ENCODE results near the gene HIBCH. TPM values are rescaled to one million over a fixed set of nuclear protein-coding genes. Genes with fewer than 3 reads are reported as not detected.

The HIBCH gene
- total RNA-seq, 1 experiment from 2014 or later, result 24.7 TPM

DNA sequence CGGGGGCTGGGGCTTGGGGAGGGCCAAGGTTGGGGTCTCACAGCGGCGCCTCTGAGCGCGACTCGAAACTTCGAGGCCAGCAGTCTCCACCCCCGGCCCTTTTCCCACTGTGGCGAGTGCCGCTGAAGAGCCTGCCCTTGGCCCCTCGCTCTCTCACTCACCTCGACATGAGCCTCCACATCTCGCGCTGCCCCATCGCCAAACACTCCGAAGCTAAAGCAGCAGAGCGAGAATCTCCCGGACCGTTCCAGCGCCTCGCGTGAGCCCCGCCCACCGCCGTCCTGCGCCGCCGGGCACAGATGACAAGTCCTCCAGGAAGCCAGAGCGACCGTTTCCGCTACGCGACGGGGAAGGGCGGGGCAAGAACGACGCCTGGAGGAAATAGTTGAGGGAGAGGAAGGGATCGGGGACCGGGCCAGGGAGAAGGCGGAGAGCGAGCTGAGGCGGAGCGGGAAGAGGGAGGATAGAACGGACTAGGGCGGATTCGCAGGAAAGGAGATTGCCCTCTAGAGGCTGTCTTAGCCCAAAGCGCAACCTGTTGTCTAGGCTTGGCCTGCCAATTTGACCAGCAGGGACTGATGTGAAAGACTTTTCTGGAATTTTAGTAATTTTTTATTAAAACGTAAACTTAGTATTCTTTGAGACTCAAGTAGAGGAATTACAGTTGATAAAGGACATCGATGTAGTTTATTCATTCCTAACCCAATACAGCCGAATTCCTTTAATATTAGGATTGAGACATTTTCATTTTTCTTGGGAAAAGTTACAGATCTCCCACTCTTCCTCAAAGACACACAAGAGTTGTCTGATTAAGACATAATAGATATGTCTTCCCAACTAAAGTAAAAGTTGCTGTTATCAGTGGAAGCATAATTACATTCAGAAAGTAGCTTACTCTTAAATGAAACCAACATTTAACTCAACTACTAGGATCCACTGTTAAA is at the start of gene HIBCH (continued):
- TF ChIP-seq, protein P1, sequence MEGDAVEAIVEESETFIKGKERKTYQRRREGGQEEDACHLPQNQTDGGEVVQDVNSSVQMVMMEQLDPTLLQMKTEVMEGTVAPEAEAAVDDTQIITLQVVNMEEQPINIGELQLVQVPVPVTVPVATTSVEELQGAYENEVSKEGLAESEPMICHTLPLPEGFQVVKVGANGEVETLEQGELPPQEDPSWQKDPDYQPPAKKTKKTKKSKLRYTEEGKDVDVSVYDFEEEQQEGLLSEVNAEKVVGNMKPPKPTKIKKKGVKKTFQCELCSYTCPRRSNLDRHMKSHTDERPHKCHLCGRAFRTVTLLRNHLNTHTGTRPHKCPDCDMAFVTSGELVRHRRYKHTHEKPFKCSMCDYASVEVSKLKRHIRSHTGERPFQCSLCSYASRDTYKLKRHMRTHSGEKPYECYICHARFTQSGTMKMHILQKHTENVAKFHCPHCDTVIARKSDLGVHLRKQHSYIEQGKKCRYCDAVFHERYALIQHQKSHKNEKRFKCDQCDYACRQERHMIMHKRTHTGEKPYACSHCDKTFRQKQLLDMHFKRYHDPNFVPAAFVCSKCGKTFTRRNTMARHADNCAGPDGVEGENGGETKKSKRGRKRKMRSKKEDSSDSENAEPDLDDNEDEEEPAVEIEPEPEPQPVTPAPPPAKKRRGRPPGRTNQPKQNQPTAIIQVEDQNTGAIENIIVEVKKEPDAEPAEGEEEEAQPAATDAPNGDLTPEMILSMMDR (IDR thresholded peaks at IDR 0.05 in 2 of 3, conservative IDR thresholded peaks at IDR 0.05 in 1 of 3; ENCODE audit: borderline replicate concordance in 1 of 3, insufficient read depth in 1 of 3, low read depth in 2 of 3, low read length in 2 of 3), result peak; percentile 70 to 89 (median 76)
- TF ChIP-seq, protein P2, sequence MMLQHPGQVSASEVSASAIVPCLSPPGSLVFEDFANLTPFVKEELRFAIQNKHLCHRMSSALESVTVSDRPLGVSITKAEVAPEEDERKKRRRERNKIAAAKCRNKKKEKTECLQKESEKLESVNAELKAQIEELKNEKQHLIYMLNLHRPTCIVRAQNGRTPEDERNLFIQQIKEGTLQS (IDR thresholded peaks at IDR 0.05), result no peak
- TF ChIP-seq SIN3A (IDR thresholded peaks at IDR 0.05; ENCODE audit: low read depth) (peak; percentile 81; the same call in 1 of the 2 replicates), ZFX (IDR thresholded peaks at IDR 0.05) (peak; percentile 31; the same call in 1 of the 2 replicates), CEBPB (IDR thresholded peaks at IDR 0.05; ENCODE audit: low read depth) (no peak; the same call in 1 of the 2 replicates), CBX3 (IDR thresholded peaks at IDR 0.05; ENCODE audit: low read depth) (peak; percentile 98), ELF1 (IDR thresholded peaks at IDR 0.05; ENCODE audit: borderline replicate concordance, low read depth) (peak; percentile 80), SP1 (IDR thresholded peaks at IDR 0.05; ENCODE audit: low read depth) (peak; percentile 87), SRF (IDR thresholded peaks at IDR 0.05; ENCODE audit: low read depth) (peak; percentile 72; the same call in 1 of the 2 replicates), ZNF274 (IDR thresholded peaks at IDR 0.05; ENCODE audit: low read depth, low read length) (no peak)
- TF ChIP-seq, protein P3, sequence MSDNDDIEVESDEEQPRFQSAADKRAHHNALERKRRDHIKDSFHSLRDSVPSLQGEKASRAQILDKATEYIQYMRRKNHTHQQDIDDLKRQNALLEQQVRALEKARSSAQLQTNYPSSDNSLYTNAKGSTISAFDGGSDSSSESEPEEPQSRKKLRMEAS (IDR thresholded peaks at IDR 0.05), result peak; percentile 89

DNA sequence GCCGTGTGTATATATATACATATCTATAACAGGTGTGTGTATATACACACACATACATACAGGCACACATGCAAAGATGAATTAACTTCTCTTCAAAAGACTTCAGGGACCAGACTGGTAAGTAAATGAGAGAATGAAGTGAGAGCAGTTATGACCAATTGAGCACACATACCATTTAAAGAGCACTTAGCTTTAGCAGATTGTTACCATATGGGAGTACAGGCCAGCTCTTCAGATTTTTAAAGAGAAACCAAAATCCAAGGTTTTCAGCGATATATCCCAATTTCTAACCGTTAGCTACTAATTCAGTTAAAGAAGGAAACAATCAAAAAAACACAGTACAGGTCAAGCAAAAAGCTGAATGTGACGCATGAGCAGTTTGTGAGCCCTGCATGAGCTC is 47.5 kb upstream of the HIBCH start:
- H3K36me3 ChIP-seq (ENCODE audit: control insufficient read depth in 1 of 2, insufficient read depth in 2 of 2, low read length in 2 of 2), result 0 out of 4 replicates have a peak, but pooled peaks cover 0 to 4% of the 10 kb centered on the region in 2 experiments
- no peaks in the 10 kb centered on the region for H3K9me2 ChIP-seq (ENCODE audit: insufficient read depth)
- no peak overlapping the region for H3K27ac ChIP-seq (ENCODE audit: low read depth, low read length)
- intact Hi-C loops (cut with micrococcal nuclease), result no loop called here
- POLR2A ChIA-PET, result no interaction called here
- H3K4me1 ChIP-seq (ENCODE audit: control insufficient read depth in 1 of 2, insufficient read depth in 2 of 2, low read length in 2 of 2), result no peaks in the 10 kb centered on the region
- H3K79me2 ChIP-seq (ENCODE audit: insufficient read depth, low read length), result no peaks in the 10 kb centered on the region
- H3K9ac ChIP-seq (ENCODE audit: low read length), result no peak overlapping the region
- CTCF ChIA-PET, result interaction anchor here (1.0 to 1.2 kb wide), 2 partner anchors 38 to 706 kb away, joined by 3 read pairs; no protein-coding TSS in a partner anchor
- ATAC-seq (no peak), DNase-seq (ENCODE audit: low read depth, low spot score) (no peak)
- TF ChIP-seq ZFX (IDR thresholded peaks at IDR 0.05) (no peak), RAD21 (IDR thresholded peaks at IDR 0.05; ENCODE audit: low read depth) (no peak), SP1 (IDR thresholded peaks at IDR 0.05; ENCODE audit: low read depth) (no peak)
- TF ChIP-seq, protein P2 (IDR thresholded peaks at IDR 0.05), result no peak
- H3K4me3 ChIP-seq (replicated peaks in 1 of 2; ENCODE audit: low read depth in 1 of 2, low read length in 2 of 2), result no peak overlapping the region
- no peak overlapping the region for H3K4me2 ChIP-seq (ENCODE audit: low read length)
- H3K27me3 ChIP-seq (ENCODE audit: insufficient read depth, low read length), result no peaks in the 10 kb centered on the region
- RAD21 ChIA-PET (ENCODE audit: low non-redundant PET in 1 of 2, low total read pairs in 2 of 2, uncharacterized antibody in 2 of 2, unreplicated experiment in 2 of 2), result no interaction called here
- H4K20me1 ChIP-seq (ENCODE audit: insufficient read depth), result no peaks in the 10 kb centered on the region
- no peak overlapping the region for H2AFZ ChIP-seq (ENCODE audit: low read depth, low read length, poor library complexity, severe bottlenecking)
- BruUV-seq (replicated peaks), result no TSS peak
- H3K9me3 ChIP-seq (ENCODE audit: control insufficient read depth in 1 of 2, insufficient read depth in 1 of 2, low read depth in 1 of 2, low read length in 2 of 2), result no peaks in the 10 kb centered on the region

All from HCT116 (cell line).